Chondrocyte (in vitro differentiated cells): Measurements from ENCODE around the gene NEO1. TPM values are rescaled to one million over a fixed set of nuclear protein-coding genes. Genes with fewer than 3 reads are reported as not detected.

ENCODE experiments used
- DNase-seq: peaks from one replicate; pipeline ENCODE4 v3.0.0; 2021; ENCODE audit warnings: mixed read lengths, low spot score
- H3K27ac Mint-ChIP-seq: one replicate; pipeline ENCODE4 v1.8.0; 2021; ENCODE audit warnings: mild to moderate bottlenecking, moderate library complexity, mixed read lengths; ENCODE audit not compliant: unreplicated experiment
- H3K27me3 Mint-ChIP-seq: 2 replicates; pipeline ENCODE4 v1.8.0; 2021; ENCODE audit warnings: low read depth, mixed read lengths
- H3K36me3 Mint-ChIP-seq: 2 replicates; pipeline ENCODE4 v1.8.0; 2021; ENCODE audit warnings: low read depth, mixed read lengths
- H3K4me1 Mint-ChIP-seq: 2 replicates; pipeline ENCODE4 v1.8.0; 2021; ENCODE audit warnings: low read depth, mild to moderate bottlenecking, mixed read lengths
- H3K4me3 Mint-ChIP-seq: one replicate; pipeline ENCODE4 v1.8.0; 2021; ENCODE audit warnings: mild to moderate bottlenecking, moderate library complexity, mixed read lengths; ENCODE audit not compliant: unreplicated experiment
- H3K9me3 Mint-ChIP-seq: 2 replicates; pipeline ENCODE4 v1.8.0; 2021; ENCODE audit warnings: low read depth, mixed read lengths
- CTCF ChIP-seq: fragments of 200-600 bp; sonication (generic); IDR thresholded peaks from 2 replicates; pipeline ENCODE4 v1.5.0; 2021; ENCODE audit warnings: antibody characterized with exemption, mild to moderate bottlenecking, moderate library complexity
- total RNA-seq: library from RNA; stranded (reverse); gene quantifications from 3 replicates; pipeline ENCODE4 v1.2.1, GENCODE V29; 2021

The NEO1 gene
- total RNA-seq, 1 donor from 2014 or later = 42.1 TPM

- no peaks in the 10 kb centered on the region for H3K27me3 Mint-ChIP-seq
- DNase-seq = no peak
- no peak overlapping the region for H3K27ac Mint-ChIP-seq
- H3K4me1 Mint-ChIP-seq = peaks cover 11% of the 10 kb centered on the region
- no peak for TF ChIP-seq CTCF
- no peak overlapping the region for H3K4me3 Mint-ChIP-seq
- peaks cover 8% of the 10 kb centered on the region for H3K9me3 Mint-ChIP-seq
- peaks cover 9% of the 10 kb centered on the region for H3K36me3 Mint-ChIP-seq
Observed at GRCh38 chr15:73233623-73234022, 181.4 kb downstream of the NEO1 start.

GRCh38 chr15:73237910-73238309 is 185.6 kb downstream of the NEO1 start:
- no peak for DNase-seq
- H3K4me1 Mint-ChIP-seq = peaks cover 5% of the 10 kb centered on the region
- H3K9me3 Mint-ChIP-seq = no peaks in the 10 kb centered on the region
- no peaks in the 10 kb centered on the region for H3K27me3 Mint-ChIP-seq
- H3K36me3 Mint-ChIP-seq = peaks cover 4% of the 10 kb centered on the region
- no peak overlapping the region for H3K4me3 Mint-ChIP-seq
- no peak overlapping the region for H3K27ac Mint-ChIP-seq
- no peak for TF ChIP-seq CTCF

- DNase-seq = no peak
- Mint-ChIP-seq H3K36me3 (peaks cover 4% of the 10 kb centered on the region), H3K4me3 (no peak overlapping the region), H3K4me1 (peaks cover 5% of the 10 kb centered on the region), H3K27ac (no peak overlapping the region), H3K9me3 (no peaks in the 10 kb centered on the region), H3K27me3 (no peaks in the 10 kb centered on the region)
- peak; percentile 63 for TF ChIP-seq CTCF
Observed at GRCh38 chr15:73239564-73240215, 187.4 kb downstream of the NEO1 start.

- Mint-ChIP-seq H3K36me3 (peaks cover 4% of the 10 kb centered on the region), H3K9me3 (no peaks in the 10 kb centered on the region), H3K27me3 (no peaks in the 10 kb centered on the region), H3K27ac (no peak overlapping the region), H3K4me3 (no peak overlapping the region), H3K4me1 (peaks cover 6% of the 10 kb centered on the region)
- TF ChIP-seq CTCF = peak; percentile 96
- no peak for DNase-seq
Observed at GRCh38 chr15:73240866-73241499, 188.7 kb downstream of the NEO1 start.

- Mint-ChIP-seq H3K9me3 (no peaks in the 10 kb centered on the region), H3K4me1 (peaks cover 29% of the 10 kb centered on the region), H3K27ac (no peak overlapping the region), H3K36me3 (peaks cover 2% of the 10 kb centered on the region), H3K27me3 (no peaks in the 10 kb centered on the region), H3K4me3 (no peak overlapping the region)
- TF ChIP-seq CTCF = peak; percentile 38
- DNase-seq = no peak
Observed at GRCh38 chr15:73244333-73244732, 192.1 kb downstream of the NEO1 start.
